GF-D8 (cell line): Measurements from ENCODE around the gene GON7.
"Not testable (repeated sequence)": the region's sequence is repeated elsewhere in the genome, so short reads cannot be mapped to it uniquely, and the experiment has no call there.

Experiments
- DNase-seq: peaks from one replicate; lab custom pipeline; 2025; lab: John Stamatoyannopoulos, UW

Gene GON7

GRCh38 chr14:93206793-93207467, at the start of gene GON7, which contains the start of gene UBR7:
TSS of gene GON7 (minus strand) at chr14:93207065. CDS start at chr14:93207037, 28 bp downstream.
TSS of gene UBR7 (plus strand) at chr14:93207256. CDS start at chr14:93207292, 36 bp downstream.
- DNase-seq, result peak; percentile 63

- DNase-seq, result no peak
These were observed 42.4 kb upstream of the GON7 start for GRCh38 chr14:93249128-93249831.

- DNase-seq, result no peak
These were observed 39.7 kb upstream of the GON7 start for GRCh38 chr14:93246534-93246933.

GRCh38 chr14:93245764-93246420, 39.0 kb upstream of the GON7 start:
- no peak for DNase-seq

GRCh38 chr14:93240678-93241000, 33.8 kb upstream of the GON7 start:
- no peak for DNase-seq

GRCh38 chr14:93239869-93240677, 33.2 kb upstream of the GON7 start:
- no peak for DNase-seq

GRCh38 chr14:93234798-93235197, 27.9 kb upstream of the GON7 start:
- DNase-seq, result no peak

GRCh38 chr14:93233078-93233477, 26.2 kb upstream of the GON7 start:
- not testable (repeated sequence) for DNase-seq

GRCh38 chr14:93232159-93232558, 25.3 kb upstream of the GON7 start:
- DNase-seq, result no peak

- DNase-seq, result no peak
These were observed 24.5 kb upstream of the GON7 start for GRCh38 chr14:93231129-93231979.

GRCh38 chr14:93230539-93230938, 23.7 kb upstream of the GON7 start:
- DNase-seq, result no peak

- no peak for DNase-seq
These were observed 21.7 kb upstream of the GON7 start for GRCh38 chr14:93228550-93228949.

- no peak for DNase-seq
These were observed 16.7 kb upstream of the GON7 start for GRCh38 chr14:93223565-93223964.

- no peak for DNase-seq
These were observed 13.6 kb upstream of the GON7 start for GRCh38 chr14:93220509-93220908.

- DNase-seq, result peak; percentile 16
These were observed 12.3 kb upstream of the GON7 start for GRCh38 chr14:93219103-93219726.

- DNase-seq, result no peak
These were observed 7.7 kb upstream of the GON7 start for GRCh38 chr14:93214598-93214997.

GRCh38 chr14:93212432-93212831, 5.6 kb upstream of the GON7 start:
- no peak for DNase-seq

GRCh38 chr14:93207468-93208308, 823 bp upstream of the GON7 start:
- DNase-seq, result no peak

GRCh38 chr14:93201155-93201704, 5.6 kb downstream of the GON7 start:
- DNase-seq, result no peak

GRCh38 chr14:93200553-93200952, 6.3 kb downstream of the GON7 start:
- no peak for DNase-seq
